ENCODE results near the gene SELPLG.

DNA sequence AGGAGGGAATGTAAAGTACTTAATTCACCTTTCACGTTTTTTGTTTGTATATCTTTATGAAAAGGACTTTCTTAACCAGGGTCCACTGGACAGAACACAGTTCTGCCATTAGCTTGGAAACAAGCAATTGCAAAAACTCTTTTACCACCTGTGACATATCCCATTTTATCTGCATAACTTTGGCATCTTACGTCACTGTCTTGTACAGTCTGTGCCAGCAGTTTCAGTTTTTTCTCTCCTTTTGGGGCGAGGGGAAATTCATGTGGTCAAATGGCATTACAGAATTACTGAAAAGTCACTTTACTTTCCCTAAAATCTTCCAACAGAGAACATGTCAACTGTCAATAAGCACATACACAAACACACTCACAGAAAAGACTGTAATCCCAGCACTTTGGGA, 43.7 kb upstream of the SELPLG start:
- TF ChIP-seq, protein P1, sequence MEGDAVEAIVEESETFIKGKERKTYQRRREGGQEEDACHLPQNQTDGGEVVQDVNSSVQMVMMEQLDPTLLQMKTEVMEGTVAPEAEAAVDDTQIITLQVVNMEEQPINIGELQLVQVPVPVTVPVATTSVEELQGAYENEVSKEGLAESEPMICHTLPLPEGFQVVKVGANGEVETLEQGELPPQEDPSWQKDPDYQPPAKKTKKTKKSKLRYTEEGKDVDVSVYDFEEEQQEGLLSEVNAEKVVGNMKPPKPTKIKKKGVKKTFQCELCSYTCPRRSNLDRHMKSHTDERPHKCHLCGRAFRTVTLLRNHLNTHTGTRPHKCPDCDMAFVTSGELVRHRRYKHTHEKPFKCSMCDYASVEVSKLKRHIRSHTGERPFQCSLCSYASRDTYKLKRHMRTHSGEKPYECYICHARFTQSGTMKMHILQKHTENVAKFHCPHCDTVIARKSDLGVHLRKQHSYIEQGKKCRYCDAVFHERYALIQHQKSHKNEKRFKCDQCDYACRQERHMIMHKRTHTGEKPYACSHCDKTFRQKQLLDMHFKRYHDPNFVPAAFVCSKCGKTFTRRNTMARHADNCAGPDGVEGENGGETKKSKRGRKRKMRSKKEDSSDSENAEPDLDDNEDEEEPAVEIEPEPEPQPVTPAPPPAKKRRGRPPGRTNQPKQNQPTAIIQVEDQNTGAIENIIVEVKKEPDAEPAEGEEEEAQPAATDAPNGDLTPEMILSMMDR (IDR thresholded peaks at IDR 0.05), result no peak
- no peak for TF ChIP-seq EP300 (IDR thresholded peaks at IDR 0.05)

Measured in gastroesophageal sphincter (tissue), 3 donors.